ENCODE measurements around the gene ACTR3C.

GRCh38 chr7:150332852-150333635 is 9.7 kb upstream of the ACTR3C start:
- TF ChIP-seq FOXM1 (IDR thresholded peaks at IDR 0.05; ENCODE audit: borderline replicate concordance) (no peak), SP1 (IDR thresholded peaks at IDR 0.05) (no peak), ARNT (IDR thresholded peaks at IDR 0.05) (no peak), ZNF384 (IDR thresholded peaks at IDR 0.05) (no peak), BHLHE40 (IDR thresholded peaks at IDR 0.05; ENCODE audit: borderline replicate concordance) (no peak), HDGF (IDR thresholded peaks at IDR 0.05; ENCODE audit: borderline replicate concordance) (no peak), PKNOX1 (IDR thresholded peaks at IDR 0.05) (no peak), SUZ12 (IDR thresholded peaks at IDR 0.05) (no peak), FOXK2 (IDR thresholded peaks at IDR 0.05) (no peak), ELF4 (IDR thresholded peaks at IDR 0.05) (no peak), FOXA1 (IDR thresholded peaks at IDR 0.05) (no peak), TARDBP (IDR thresholded peaks at IDR 0.05) (no peak)
